CD4-positive, alpha-beta T cell treated with Interleukin-10 for 1 hour (primary cell): ENCODE measurements around the gene RFNG.

Experiments
- DNase-seq: peaks from one replicate; pipeline ENCODE4 v3.0.0-alpha.2; 2020

Gene RFNG

GRCh38 chr17:81998691-81999438 lies 52.7 kb downstream of the RFNG start:
- DNase-seq, result no peak

GRCh38 chr17:81998212-81998611 lies 53.4 kb downstream of the RFNG start:
- no peak for DNase-seq
